Neural progenitor cell (in vitro differentiated cells): ENCODE measurements around the gene AJUBA. TPM values are rescaled to one million over a fixed set of nuclear protein-coding genes. Genes with fewer than 3 reads are reported as not detected.
A peak's percentile ranks its signal among the peaks of the same experiment; 100 is the strongest.

Experiments used
- DNase-seq: peaks from one replicate; pipeline ENCODE4 v3.0.0-alpha.2; 2016; ENCODE audit warnings: low spot score
- H2AFZ ChIP-seq: fragments of 200-600 bp; sonication (generic); replicated peaks from 2 replicates; pipeline ENCODE4 v1.6.1; 2016; ENCODE audit warnings: antibody characterized with exemption
- H3F3A ChIP-seq: fragments of 200-600 bp; sonication (generic); 2 replicates; pipeline ENCODE4 v1.6.1; 2016; ENCODE audit warnings: antibody characterized with exemption, low read depth
- H3K27ac ChIP-seq: fragments of 200-600 bp; sonication (generic); 2 replicates; pipeline ENCODE4 v1.5.1; 2016; ENCODE audit warnings: mild to moderate bottlenecking
- H3K27me3 ChIP-seq: fragments of 200-600 bp; sonication (generic); 2 replicates; pipeline ENCODE4 v1.6.1; 2016; ENCODE audit warnings: mild to moderate bottlenecking, moderate library complexity
- H3K36me3 ChIP-seq: fragments of 200-600 bp; sonication (generic); 2 replicates; pipeline ENCODE4 v1.5.1; 2016
- H3K4me1 ChIP-seq: fragments of 200-600 bp; sonication (generic); 2 replicates; pipeline ENCODE4 v1.6.1; 2016; ENCODE audit warnings: mixed run types
- H3K4me2 ChIP-seq: fragments of 200-600 bp; sonication (generic); 2 replicates; pipeline ENCODE4 v1.6.1; 2016
- H3K4me3 ChIP-seq: fragments of 200-600 bp; sonication (generic); 2 replicates; pipeline ENCODE4 v1.5.1; 2016
- H3K79me2 ChIP-seq: fragments of 200-600 bp; sonication (generic); 2 replicates; pipeline ENCODE4 v1.6.1; 2016; ENCODE audit warnings: low read depth
- H3K9ac ChIP-seq: fragments of 200-600 bp; sonication (generic); 2 replicates; pipeline ENCODE4 v1.6.1; 2016
- H3K9me3 ChIP-seq: fragments of 200-600 bp; sonication (generic); 2 replicates; pipeline ENCODE4 v1.5.1; 2016; ENCODE audit warnings: low read depth
- H4K20me1 ChIP-seq: fragments of 200-600 bp; sonication (generic); 2 replicates; pipeline ENCODE4 v1.6.1; 2016; ENCODE audit warnings: low read depth
- H3K27ac Mint-ChIP-seq: 3 replicates; pipeline ENCODE4 v1.8.0; 2021; ENCODE audit warnings: mixed read lengths
- H3K27me3 Mint-ChIP-seq: 2 replicates; pipeline ENCODE4 v1.8.0; 2022; ENCODE audit warnings: low read depth, mild to moderate bottlenecking, inconsistent platforms, moderate library complexity, mixed read lengths; ENCODE audit not compliant: insufficient read depth
- H3K36me3 Mint-ChIP-seq: 3 replicates; pipeline ENCODE4 v1.8.0; 2021; ENCODE audit warnings: mixed read lengths
- H3K4me1 Mint-ChIP-seq: 3 replicates; pipeline ENCODE4 v1.8.0; 2021; ENCODE audit warnings: mixed read lengths
- H3K4me3 Mint-ChIP-seq: 3 replicates; pipeline ENCODE4 v1.8.0; 2021; ENCODE audit warnings: mild to moderate bottlenecking, moderate library complexity, mixed read lengths
- H3K9me3 Mint-ChIP-seq: 3 replicates; pipeline ENCODE4 v1.8.0; 2020; ENCODE audit warnings: mixed read lengths
- CTCF ChIP-seq: fragments of 200-600 bp; sonication (generic); IDR thresholded peaks from 2 replicates; pipeline ENCODE4 v1.5.1; 2017; ENCODE audit warnings: antibody characterized with exemption, mild to moderate bottlenecking
- EZH2 ChIP-seq: fragments of 200-600 bp; sonication (generic); IDR thresholded peaks from 2 replicates; pipeline ENCODE4 v1.6.1; 2017; ENCODE audit warnings: antibody characterized with exemption, mild to moderate bottlenecking, moderate library complexity
- EZH2phosphoT487 ChIP-seq: fragments of 200-600 bp; sonication (generic); IDR thresholded peaks from 2 replicates; pipeline ENCODE4 v1.6.1; 2017; ENCODE audit warnings: antibody characterized with exemption
- total RNA-seq: library from RNA; depleted of rRNA; stranded (reverse); fragments of >200 nt; gene quantifications from 2 replicates; pipeline ENCODE4 v1.2.3, GENCODE V29; 2015; ENCODE audit warnings: low replicate concordance

Gene AJUBA
- total RNA-seq, 1 donor from 2014 or later, result 99.6 TPM

DNA sequence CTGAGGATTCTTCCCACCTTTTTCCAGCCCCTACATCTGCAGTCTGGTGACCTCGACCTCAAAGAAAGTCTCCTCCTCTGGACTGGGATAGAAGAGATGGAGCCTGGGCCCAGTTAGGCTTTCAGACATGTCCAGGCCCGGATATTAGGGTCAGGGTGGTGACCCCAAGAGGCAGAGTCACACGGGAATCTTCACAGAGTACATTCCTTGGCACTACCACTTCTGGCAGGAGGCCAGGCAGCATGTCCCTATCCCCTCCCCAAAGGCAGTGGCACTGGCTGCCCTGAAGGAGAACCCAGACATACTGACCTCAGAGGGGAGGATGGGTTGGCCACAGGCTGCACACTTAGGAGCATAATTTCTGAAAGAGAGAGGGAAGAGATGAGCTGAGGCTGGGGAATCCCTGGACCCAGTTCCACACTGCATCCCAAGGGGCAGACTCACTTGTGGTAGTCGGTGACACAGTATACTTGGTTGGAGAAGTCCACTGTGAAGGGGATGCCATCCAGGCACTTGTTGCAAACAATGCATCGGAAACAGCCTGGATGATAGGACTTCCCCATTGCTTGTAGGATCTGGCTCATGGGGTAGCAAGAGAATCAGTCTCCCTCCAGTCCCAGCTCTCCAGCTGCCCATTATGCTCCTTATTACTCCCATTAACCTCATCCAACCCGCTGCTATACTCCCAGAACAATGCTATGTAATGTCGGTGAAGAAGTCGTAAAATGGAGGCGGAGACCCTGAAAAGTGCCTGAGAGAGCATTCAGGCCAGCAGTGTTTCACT, 7.6 kb downstream of the AJUBA start:
- H3K27me3 Mint-ChIP-seq, result peaks cover 22% of the 10 kb centered on the region
- Histone ChIP-seq H3K36me3 (peaks cover 20% of the 10 kb centered on the region), H3K9ac (no peak overlapping the region), H3K4me1 (peaks cover 46% of the 10 kb centered on the region), H3K79me2 (peaks cover 66% of the 10 kb centered on the region), H2AFZ (no peak overlapping the region), H3K4me2 (no peak overlapping the region), H4K20me1 (peaks cover 73% of the 10 kb centered on the region), H3K27me3 (no peaks in the 10 kb centered on the region), H3F3A (peaks cover 96% of the 10 kb centered on the region), H3K9me3 (no peaks in the 10 kb centered on the region), H3K27ac (peak overlapping the region; percentile 41), H3K4me3 (no peak overlapping the region)
- peaks cover 50% of the 10 kb centered on the region for H3K36me3 Mint-ChIP-seq
- H3K4me1 Mint-ChIP-seq, result peaks cover 55% of the 10 kb centered on the region
- H3K27ac Mint-ChIP-seq, result peak overlapping the region; percentile 13
- H3K4me3 Mint-ChIP-seq, result no peak overlapping the region
- no peak for TF ChIP-seq EZH2phosphoT487
- TF ChIP-seq EZH2, result no peak
- TF ChIP-seq CTCF, result no peak
- no peak for DNase-seq
- H3K9me3 Mint-ChIP-seq, result no peaks in the 10 kb centered on the region

GRCh38 chr14:22973217-22974032, 8.9 kb downstream of the AJUBA start:
- H3K79me2 ChIP-seq, result peaks cover 53% of the 10 kb centered on the region
- H4K20me1 ChIP-seq, result peaks cover 60% of the 10 kb centered on the region
- H3F3A ChIP-seq, result peaks cover 94% of the 10 kb centered on the region
- no peak overlapping the region for H3K9ac ChIP-seq
- Mint-ChIP-seq H3K4me3 (no peak overlapping the region), H3K36me3 (peaks cover 49% of the 10 kb centered on the region), H3K4me1 (peaks cover 42% of the 10 kb centered on the region), H3K27ac (no peak overlapping the region), H3K27me3 (peaks cover 17% of the 10 kb centered on the region), H3K9me3 (no peaks in the 10 kb centered on the region)
- H3K9me3 ChIP-seq, result no peaks in the 10 kb centered on the region
- H3K27me3 ChIP-seq, result no peaks in the 10 kb centered on the region
- no peak overlapping the region for H3K4me3 ChIP-seq
- H2AFZ ChIP-seq, result no peak overlapping the region
- H3K27ac ChIP-seq, result no peak overlapping the region
- TF ChIP-seq EZH2phosphoT487 (no peak), EZH2 (no peak), CTCF (peak; percentile 75)
- peak; percentile 69 for DNase-seq
- no peak overlapping the region for H3K4me2 ChIP-seq
- H3K4me1 ChIP-seq, result peaks cover 33% of the 10 kb centered on the region
- H3K36me3 ChIP-seq, result peaks cover 20% of the 10 kb centered on the region

GRCh38 chr14:22972313-22972930, 9.9 kb downstream of the AJUBA start:
- Histone ChIP-seq H3K27ac (no peak overlapping the region), H3K4me3 (no peak overlapping the region), H3K27me3 (no peaks in the 10 kb centered on the region), H3K9me3 (no peaks in the 10 kb centered on the region), H3K9ac (no peak overlapping the region), H2AFZ (no peak overlapping the region), H3K4me1 (peaks cover 27% of the 10 kb centered on the region), H4K20me1 (peaks cover 53% of the 10 kb centered on the region), H3F3A (peaks cover 92% of the 10 kb centered on the region), H3K4me2 (no peak overlapping the region), H3K79me2 (peaks cover 46% of the 10 kb centered on the region), H3K36me3 (peaks cover 20% of the 10 kb centered on the region)
- Mint-ChIP-seq H3K36me3 (peaks cover 47% of the 10 kb centered on the region), H3K4me1 (peaks cover 32% of the 10 kb centered on the region), H3K27me3 (peaks cover 15% of the 10 kb centered on the region), H3K27ac (no peak overlapping the region), H3K4me3 (no peak overlapping the region), H3K9me3 (peaks cover 2% of the 10 kb centered on the region)
- TF ChIP-seq CTCF, result no peak
- no peak for TF ChIP-seq EZH2
- TF ChIP-seq EZH2phosphoT487, result no peak
- DNase-seq, result no peak
